T-helper 17 cell (primary cell): ENCODE results near the gene ALCAM. TPM values are rescaled to one million over a fixed set of nuclear protein-coding genes. Genes with fewer than 3 reads are reported as not detected.
A peak's percentile ranks its signal among the peaks of the same experiment; 100 is the strongest.

Source experiments
- ATAC-seq: fragments of 150-1000 bp; cut with Tn5 transposase; 2 replicates; pipeline ENCODE4 v1.10.0; 2021; ENCODE audit warnings: mild to moderate bottlenecking, moderate library complexity
- DNase-seq, 3 donors: peaks; one replicate each; pipeline versions ENCODE4 v3.0.0 to v3.0.0-alpha.2; 2020 to 2021
- H3K9me3 ChIP-seq: one replicate; pipeline ENCODE4 v1.7.0; 2013; ENCODE audit warnings: low read length, mild to moderate bottlenecking; ENCODE audit not compliant: control insufficient read depth, poor library complexity, severe bottlenecking
- H3K27ac Mint-ChIP-seq: one replicate; pipeline ENCODE4 v1.8.0; 2022; ENCODE audit warnings: mild to moderate bottlenecking, moderate library complexity, mixed read lengths
- H3K27me3 Mint-ChIP-seq: one replicate; pipeline ENCODE4 v1.8.0; 2022; ENCODE audit warnings: mixed read lengths
- H3K36me3 Mint-ChIP-seq: one replicate; pipeline ENCODE4 v1.8.0; 2022; ENCODE audit warnings: low read depth, mixed read lengths
- H3K4me1 Mint-ChIP-seq: one replicate; pipeline ENCODE4 v1.8.0; 2022; ENCODE audit warnings: mild to moderate bottlenecking, mixed read lengths
- H3K4me3 Mint-ChIP-seq: one replicate; pipeline ENCODE4 v1.8.0; 2022; ENCODE audit warnings: mild to moderate bottlenecking, moderate library complexity, mixed read lengths
- total RNA-seq, 4 donors: library from RNA in 2 of 4; stranded (reverse) in 2 of 4; gene quantifications; one replicate each; pipeline ENCODE4 v1.2.3 and lab custom pipeline; 2022 to 2026

The ALCAM gene
- total RNA-seq, 2 donors from 2014 or later, result 8.4 TPM

- H3K27me3 Mint-ChIP-seq, result peaks cover 53% of the 10 kb centered on the region
- no peaks in the 10 kb centered on the region for H3K36me3 Mint-ChIP-seq
- no peaks in the 10 kb centered on the region for H3K9me3 ChIP-seq
- H3K4me1 Mint-ChIP-seq, result peaks cover 10% of the 10 kb centered on the region
- DNase-seq (no peak), ATAC-seq (no peak)
- no peak overlapping the region for H3K4me3 Mint-ChIP-seq
- no peak overlapping the region for H3K27ac Mint-ChIP-seq
Measured at GRCh38 chr3:105362021-105362665, 4.6 kb upstream of the ALCAM start.

DNA sequence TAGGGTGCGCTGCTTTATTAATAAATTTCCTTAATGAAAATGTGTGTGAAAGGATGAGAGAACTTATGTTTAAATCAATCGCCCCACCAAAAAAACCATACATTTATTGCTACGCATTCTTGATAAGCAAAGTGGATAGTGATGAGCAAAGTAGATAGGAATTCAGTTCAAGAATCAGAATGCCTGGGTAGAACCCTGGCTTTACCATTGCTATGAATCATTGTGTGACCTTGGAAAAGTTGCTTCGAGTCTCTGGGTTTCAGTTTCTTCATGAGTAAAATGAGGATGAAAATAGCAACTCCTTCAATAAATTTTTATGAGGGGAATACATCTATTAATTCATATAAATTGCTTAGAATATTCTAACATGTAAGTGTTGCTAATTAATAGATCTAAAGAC, 2.6 kb upstream of the ALCAM start:
- Mint-ChIP-seq H3K36me3 (no peaks in the 10 kb centered on the region), H3K4me3 (no peak overlapping the region), H3K27ac (no peak overlapping the region), H3K27me3 (peaks cover 39% of the 10 kb centered on the region), H3K4me1 (peaks cover 21% of the 10 kb centered on the region)
- ATAC-seq, result no peak
- DNase-seq, result no peak
- H3K9me3 ChIP-seq, result no peaks in the 10 kb centered on the region

DNA sequence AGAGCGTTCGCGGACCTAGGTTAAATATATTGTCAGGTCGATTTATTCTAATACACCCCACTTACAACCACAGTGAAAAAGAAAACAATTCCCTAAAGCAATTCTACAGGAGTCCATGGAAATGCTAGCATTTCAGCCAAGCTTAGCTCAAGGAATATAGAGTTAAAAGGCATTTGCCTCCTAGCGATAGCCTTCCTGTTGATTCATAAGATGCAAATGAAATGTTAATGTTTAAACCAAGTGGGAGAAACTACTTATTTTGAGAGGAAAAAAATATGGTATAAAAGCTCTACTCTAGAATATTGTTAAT, 1.7 kb upstream of the ALCAM start:
- H3K27ac Mint-ChIP-seq, result no peak overlapping the region
- H3K36me3 Mint-ChIP-seq, result no peaks in the 10 kb centered on the region
- H3K9me3 ChIP-seq, result no peaks in the 10 kb centered on the region
- H3K27me3 Mint-ChIP-seq, result peaks cover 30% of the 10 kb centered on the region
- H3K4me1 Mint-ChIP-seq, result peaks cover 27% of the 10 kb centered on the region
- peak overlapping the region; percentile 98 for H3K4me3 Mint-ChIP-seq
- ATAC-seq, result no peak
- DNase-seq, result no peak

- H3K27me3 Mint-ChIP-seq, result peaks cover 30% of the 10 kb centered on the region
- DNase-seq, result no peak
- no peaks in the 10 kb centered on the region for H3K9me3 ChIP-seq
- no peak for ATAC-seq
- H3K36me3 Mint-ChIP-seq, result no peaks in the 10 kb centered on the region
- H3K27ac Mint-ChIP-seq, result peak overlapping the region; percentile 100
- H3K4me1 Mint-ChIP-seq, result peaks cover 27% of the 10 kb centered on the region
- H3K4me3 Mint-ChIP-seq, result peak overlapping the region; percentile 98
Measured at GRCh38 chr3:105365391-105366325, 1.1 kb upstream of the ALCAM start.

GRCh38 chr3:105367063-105367405, 325 bp downstream of the ALCAM start:
- H3K27ac Mint-ChIP-seq, result peak overlapping the region; percentile 100
- H3K36me3 Mint-ChIP-seq, result no peaks in the 10 kb centered on the region
- peak overlapping the region; percentile 98 for H3K4me3 Mint-ChIP-seq
- peak; percentile 13 to 22 (median 18) for DNase-seq
- no peaks in the 10 kb centered on the region for H3K9me3 ChIP-seq
- peaks cover 21% of the 10 kb centered on the region for H3K27me3 Mint-ChIP-seq
- peaks cover 27% of the 10 kb centered on the region for H3K4me1 Mint-ChIP-seq
- no peak for ATAC-seq

DNA sequence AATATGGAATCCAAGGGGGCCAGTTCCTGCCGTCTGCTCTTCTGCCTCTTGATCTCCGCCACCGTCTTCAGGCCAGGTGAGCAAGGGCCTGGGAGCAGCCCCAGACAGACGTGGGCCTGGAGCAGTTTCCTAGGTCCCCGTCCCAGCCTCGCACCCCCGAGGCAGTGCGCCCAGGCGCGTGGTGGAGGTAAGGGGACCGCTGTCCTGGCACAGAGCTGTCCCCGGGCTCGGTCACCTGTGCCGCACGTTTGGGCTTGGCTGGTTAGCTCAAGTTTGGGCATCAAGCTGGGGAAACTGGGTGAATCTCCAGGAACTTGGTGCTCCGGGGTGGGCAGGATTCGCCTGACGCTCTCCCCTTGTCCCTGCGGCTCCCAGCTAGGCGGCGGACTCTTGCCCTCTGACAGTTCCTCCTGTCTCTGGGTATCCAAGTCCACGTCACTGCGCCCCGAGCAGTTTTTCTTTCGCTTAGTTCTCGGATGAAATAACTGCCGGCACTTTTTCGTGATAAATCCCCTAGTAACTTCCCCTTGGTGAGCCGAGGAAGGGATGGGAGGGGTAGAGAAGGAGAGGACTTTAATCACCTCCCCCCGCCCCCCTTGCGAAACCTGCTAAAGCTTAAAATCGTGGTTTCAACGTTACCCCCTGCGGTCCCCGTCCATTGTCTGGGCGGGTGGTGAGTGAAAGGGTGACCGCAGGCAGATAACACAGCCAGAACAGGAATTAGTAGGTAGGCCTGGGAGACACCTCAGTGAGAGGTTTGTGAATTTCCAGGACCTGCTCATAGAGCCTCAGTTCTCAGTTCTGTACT, 901 bp downstream of the ALCAM start:
- Mint-ChIP-seq H3K4me1 (peaks cover 27% of the 10 kb centered on the region), H3K36me3 (no peaks in the 10 kb centered on the region), H3K27ac (peak overlapping the region; percentile 100), H3K4me3 (peak overlapping the region; percentile 98), H3K27me3 (peaks cover 21% of the 10 kb centered on the region)
- peak; percentile 32 to 59 (median 47) for DNase-seq
- no peaks in the 10 kb centered on the region for H3K9me3 ChIP-seq
- ATAC-seq, result peak; percentile 25

- Mint-ChIP-seq H3K27ac (peak overlapping the region; percentile 100), H3K36me3 (no peaks in the 10 kb centered on the region)
Measured at GRCh38 chr3:105368566-105369499, 2.1 kb downstream of the ALCAM start.

GRCh38 chr3:105369500-105370371, 3.0 kb downstream of the ALCAM start:
- no peaks in the 10 kb centered on the region for H3K36me3 Mint-ChIP-seq
- H3K4me1 Mint-ChIP-seq, result peaks cover 27% of the 10 kb centered on the region
- ATAC-seq, result peak; percentile 12
- peak; percentile 9 to 19 (median 14) for DNase-seq
- H3K27ac Mint-ChIP-seq, result peak overlapping the region; percentile 100
- no peaks in the 10 kb centered on the region for H3K9me3 ChIP-seq
- peaks cover 12% of the 10 kb centered on the region for H3K27me3 Mint-ChIP-seq
- peak overlapping the region; percentile 98 for H3K4me3 Mint-ChIP-seq

More at GRCh38 chr3:105368566-105369499, 2.1 kb downstream of the ALCAM start:
- H3K9me3 ChIP-seq, result no peaks in the 10 kb centered on the region
- ATAC-seq (peak; percentile 67), DNase-seq (peak; percentile 44 to 66 (median 58))
- Mint-ChIP-seq H3K27me3 (peaks cover 14% of the 10 kb centered on the region), H3K4me1 (peaks cover 27% of the 10 kb centered on the region), H3K4me3 (peak overlapping the region; percentile 98)

DNA sequence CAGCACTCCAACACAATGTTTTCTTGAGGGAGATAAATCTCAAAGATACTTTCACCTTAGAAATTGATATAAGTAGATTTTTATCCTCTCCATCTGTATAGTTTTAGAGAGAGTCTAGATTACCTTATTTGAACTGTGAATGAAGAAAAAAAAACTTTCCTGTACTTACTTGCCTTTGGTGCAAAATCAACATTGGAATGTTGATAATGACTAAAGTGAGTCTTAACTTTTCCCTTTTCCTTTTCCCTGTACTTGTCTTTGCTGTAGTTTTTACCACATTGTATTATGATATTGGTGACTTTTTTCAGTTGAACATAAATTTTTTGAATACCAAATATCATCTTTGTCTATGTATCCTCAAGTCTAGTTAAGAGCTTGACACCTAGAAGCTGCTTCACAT, 6.7 kb downstream of the ALCAM start:
- H3K27me3 Mint-ChIP-seq, result no peaks in the 10 kb centered on the region

GRCh38 chr3:105375750-105376511, 9.2 kb downstream of the ALCAM start:
- H3K4me3 Mint-ChIP-seq, result no peak overlapping the region
- no peak overlapping the region for H3K27ac Mint-ChIP-seq
- no peak for ATAC-seq

More for the DNA sequence above, 6.7 kb downstream of the ALCAM start:
- no peak overlapping the region for H3K27ac Mint-ChIP-seq
- DNase-seq (no peak), ATAC-seq (no peak)
- H3K4me1 Mint-ChIP-seq, result peaks cover 13% of the 10 kb centered on the region
- no peaks in the 10 kb centered on the region for H3K36me3 Mint-ChIP-seq
- H3K9me3 ChIP-seq, result no peaks in the 10 kb centered on the region
- no peak overlapping the region for H3K4me3 Mint-ChIP-seq

GRCh38 chr3:105377716-105378115, 11.0 kb downstream of the ALCAM start:
- ATAC-seq (no peak), DNase-seq (no peak)
- Mint-ChIP-seq H3K27me3 (no peaks in the 10 kb centered on the region), H3K4me3 (no peak overlapping the region), H3K4me1 (peaks cover 3% of the 10 kb centered on the region), H3K27ac (no peak overlapping the region), H3K36me3 (no peaks in the 10 kb centered on the region)
- H3K9me3 ChIP-seq, result no peaks in the 10 kb centered on the region

More at GRCh38 chr3:105375750-105376511, 9.2 kb downstream of the ALCAM start:
- no peaks in the 10 kb centered on the region for H3K9me3 ChIP-seq
- Mint-ChIP-seq H3K27me3 (no peaks in the 10 kb centered on the region), H3K36me3 (no peaks in the 10 kb centered on the region), H3K4me1 (peaks cover 3% of the 10 kb centered on the region)
- no peak for DNase-seq
